ENCODE measurements around the gene CPNE5.

- TF ChIP-seq CTCF (IDR thresholded peaks at IDR 0.05) = no peak
- no peak for TF ChIP-seq POLR2A (IDR thresholded peaks at IDR 0.05)
Observed at GRCh38 chr6:36808634-36809033, 30.6 kb downstream of the CPNE5 start.

All from uterus (tissue), 2 donors.